ENCODE data around the gene RHO. TPM values are rescaled to one million over a fixed set of nuclear protein-coding genes. Genes with fewer than 3 reads are reported as not detected.

Gene RHO
- total RNA-seq, 1 experiment from 2014 or later: not detected

DNA sequence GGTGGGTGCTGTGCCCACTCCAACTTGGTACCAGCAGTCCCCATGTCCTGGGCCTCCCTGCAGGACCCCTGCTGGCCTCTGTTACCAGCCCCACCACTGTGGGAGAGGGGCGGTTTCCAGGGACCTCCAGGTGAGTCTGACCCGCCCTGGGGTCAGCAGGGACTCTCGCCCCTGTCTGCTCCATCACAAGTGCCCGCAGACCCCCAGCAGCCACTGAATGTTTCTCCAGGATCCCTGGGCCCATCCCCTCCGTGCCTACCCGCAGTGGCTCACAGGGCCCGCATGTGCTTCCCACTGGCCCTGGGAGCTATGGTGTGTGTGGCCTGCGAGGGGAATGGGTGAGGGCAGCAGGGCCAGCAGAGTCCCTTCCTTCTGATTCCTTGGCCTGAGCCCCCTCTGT, 9.9 kb upstream of the RHO start (continued):
- TF ChIP-seq, protein P1, sequence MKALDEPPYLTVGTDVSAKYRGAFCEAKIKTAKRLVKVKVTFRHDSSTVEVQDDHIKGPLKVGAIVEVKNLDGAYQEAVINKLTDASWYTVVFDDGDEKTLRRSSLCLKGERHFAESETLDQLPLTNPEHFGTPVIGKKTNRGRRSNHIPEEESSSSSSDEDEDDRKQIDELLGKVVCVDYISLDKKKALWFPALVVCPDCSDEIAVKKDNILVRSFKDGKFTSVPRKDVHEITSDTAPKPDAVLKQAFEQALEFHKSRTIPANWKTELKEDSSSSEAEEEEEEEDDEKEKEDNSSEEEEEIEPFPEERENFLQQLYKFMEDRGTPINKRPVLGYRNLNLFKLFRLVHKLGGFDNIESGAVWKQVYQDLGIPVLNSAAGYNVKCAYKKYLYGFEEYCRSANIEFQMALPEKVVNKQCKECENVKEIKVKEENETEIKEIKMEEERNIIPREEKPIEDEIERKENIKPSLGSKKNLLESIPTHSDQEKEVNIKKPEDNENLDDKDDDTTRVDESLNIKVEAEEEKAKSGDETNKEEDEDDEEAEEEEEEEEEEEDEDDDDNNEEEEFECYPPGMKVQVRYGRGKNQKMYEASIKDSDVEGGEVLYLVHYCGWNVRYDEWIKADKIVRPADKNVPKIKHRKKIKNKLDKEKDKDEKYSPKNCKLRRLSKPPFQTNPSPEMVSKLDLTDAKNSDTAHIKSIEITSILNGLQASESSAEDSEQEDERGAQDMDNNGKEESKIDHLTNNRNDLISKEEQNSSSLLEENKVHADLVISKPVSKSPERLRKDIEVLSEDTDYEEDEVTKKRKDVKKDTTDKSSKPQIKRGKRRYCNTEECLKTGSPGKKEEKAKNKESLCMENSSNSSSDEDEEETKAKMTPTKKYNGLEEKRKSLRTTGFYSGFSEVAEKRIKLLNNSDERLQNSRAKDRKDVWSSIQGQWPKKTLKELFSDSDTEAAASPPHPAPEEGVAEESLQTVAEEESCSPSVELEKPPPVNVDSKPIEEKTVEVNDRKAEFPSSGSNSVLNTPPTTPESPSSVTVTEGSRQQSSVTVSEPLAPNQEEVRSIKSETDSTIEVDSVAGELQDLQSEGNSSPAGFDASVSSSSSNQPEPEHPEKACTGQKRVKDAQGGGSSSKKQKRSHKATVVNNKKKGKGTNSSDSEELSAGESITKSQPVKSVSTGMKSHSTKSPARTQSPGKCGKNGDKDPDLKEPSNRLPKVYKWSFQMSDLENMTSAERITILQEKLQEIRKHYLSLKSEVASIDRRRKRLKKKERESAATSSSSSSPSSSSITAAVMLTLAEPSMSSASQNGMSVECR (CRISPR knock-in tag; IDR thresholded peaks at IDR 0.05; ENCODE audit: borderline replicate concordance): no peak
- TF ChIP-seq, protein P2, sequence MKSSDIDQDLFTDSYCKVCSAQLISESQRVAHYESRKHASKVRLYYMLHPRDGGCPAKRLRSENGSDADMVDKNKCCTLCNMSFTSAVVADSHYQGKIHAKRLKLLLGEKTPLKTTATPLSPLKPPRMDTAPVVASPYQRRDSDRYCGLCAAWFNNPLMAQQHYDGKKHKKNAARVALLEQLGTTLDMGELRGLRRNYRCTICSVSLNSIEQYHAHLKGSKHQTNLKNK (CRISPR knock-in tag; IDR thresholded peaks at IDR 0.05): no peak

DNA sequence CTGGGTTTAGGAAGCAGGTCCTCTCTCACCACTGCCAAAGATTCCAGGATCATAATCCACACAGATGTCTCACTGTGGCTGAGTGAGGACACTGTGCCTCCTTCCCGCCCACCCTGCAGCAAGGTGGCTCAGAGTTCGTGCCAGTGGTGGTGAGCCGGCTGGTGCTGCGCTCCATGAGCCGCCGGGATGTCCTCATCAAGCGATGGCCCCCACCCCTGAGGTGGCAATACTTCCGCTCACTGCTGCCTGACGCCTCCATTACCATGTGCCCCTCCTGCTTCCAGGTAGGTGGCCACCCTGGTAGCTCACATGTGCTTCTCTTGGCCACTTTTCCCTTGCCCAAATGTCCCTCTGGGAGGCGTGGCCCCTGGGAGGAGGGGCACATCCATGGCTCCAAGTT, 9.0 kb upstream of the RHO start:
- CTCF ChIA-PET: interaction anchor here (0.6 kb wide), 1 partner anchor 11 kb away, joined by 3 read pairs; no protein-coding TSS in a partner anchor
- no peak overlapping the region for H3K4me3 Mint-ChIP-seq
- no peak for TF ChIP-seq MXD4 (CRISPR knock-in tag; IDR thresholded peaks at IDR 0.05; ENCODE audit: borderline replicate concordance)
- TF ChIP-seq SP1 (CRISPR knock-in tag; conservative IDR thresholded peaks at IDR 0.05): no peak
- TF ChIP-seq, protein P3, sequence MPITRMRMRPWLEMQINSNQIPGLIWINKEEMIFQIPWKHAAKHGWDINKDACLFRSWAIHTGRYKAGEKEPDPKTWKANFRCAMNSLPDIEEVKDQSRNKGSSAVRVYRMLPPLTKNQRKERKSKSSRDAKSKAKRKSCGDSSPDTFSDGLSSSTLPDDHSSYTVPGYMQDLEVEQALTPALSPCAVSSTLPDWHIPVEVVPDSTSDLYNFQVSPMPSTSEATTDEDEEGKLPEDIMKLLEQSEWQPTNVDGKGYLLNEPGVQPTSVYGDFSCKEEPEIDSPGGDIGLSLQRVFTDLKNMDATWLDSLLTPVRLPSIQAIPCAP (CRISPR knock-in tag; IDR thresholded peaks at IDR 0.05): no peak
- TF ChIP-seq, protein P4, sequence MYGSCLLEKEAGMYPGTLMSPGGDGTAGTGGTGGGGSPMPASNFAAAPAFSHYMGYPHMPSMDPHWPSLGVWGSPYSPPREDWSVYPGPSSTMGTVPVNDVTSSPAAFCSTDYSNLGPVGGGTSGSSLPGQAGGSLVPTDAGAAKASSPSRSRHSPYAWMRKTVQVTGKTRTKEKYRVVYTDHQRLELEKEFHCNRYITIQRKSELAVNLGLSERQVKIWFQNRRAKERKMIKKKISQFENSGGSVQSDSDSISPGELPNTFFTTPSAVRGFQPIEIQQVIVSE (CRISPR knock-in tag; IDR thresholded peaks at IDR 0.05; ENCODE audit: borderline replicate concordance): no peak
- TF ChIP-seq, protein P5, sequence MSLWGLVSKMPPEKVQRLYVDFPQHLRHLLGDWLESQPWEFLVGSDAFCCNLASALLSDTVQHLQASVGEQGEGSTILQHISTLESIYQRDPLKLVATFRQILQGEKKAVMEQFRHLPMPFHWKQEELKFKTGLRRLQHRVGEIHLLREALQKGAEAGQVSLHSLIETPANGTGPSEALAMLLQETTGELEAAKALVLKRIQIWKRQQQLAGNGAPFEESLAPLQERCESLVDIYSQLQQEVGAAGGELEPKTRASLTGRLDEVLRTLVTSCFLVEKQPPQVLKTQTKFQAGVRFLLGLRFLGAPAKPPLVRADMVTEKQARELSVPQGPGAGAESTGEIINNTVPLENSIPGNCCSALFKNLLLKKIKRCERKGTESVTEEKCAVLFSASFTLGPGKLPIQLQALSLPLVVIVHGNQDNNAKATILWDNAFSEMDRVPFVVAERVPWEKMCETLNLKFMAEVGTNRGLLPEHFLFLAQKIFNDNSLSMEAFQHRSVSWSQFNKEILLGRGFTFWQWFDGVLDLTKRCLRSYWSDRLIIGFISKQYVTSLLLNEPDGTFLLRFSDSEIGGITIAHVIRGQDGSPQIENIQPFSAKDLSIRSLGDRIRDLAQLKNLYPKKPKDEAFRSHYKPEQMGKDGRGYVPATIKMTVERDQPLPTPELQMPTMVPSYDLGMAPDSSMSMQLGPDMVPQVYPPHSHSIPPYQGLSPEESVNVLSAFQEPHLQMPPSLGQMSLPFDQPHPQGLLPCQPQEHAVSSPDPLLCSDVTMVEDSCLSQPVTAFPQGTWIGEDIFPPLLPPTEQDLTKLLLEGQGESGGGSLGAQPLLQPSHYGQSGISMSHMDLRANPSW (CRISPR knock-in tag; conservative IDR thresholded peaks at IDR 0.05; ENCODE audit: low read depth): no peak
- TF ChIP-seq ZNF317 (CRISPR knock-in tag; IDR thresholded peaks at IDR 0.05; ENCODE audit: borderline replicate concordance, low read depth): no peak
- no peak for TF ChIP-seq SOX15 (CRISPR knock-in tag; IDR thresholded peaks at IDR 0.05)
- TF ChIP-seq, protein P6, sequence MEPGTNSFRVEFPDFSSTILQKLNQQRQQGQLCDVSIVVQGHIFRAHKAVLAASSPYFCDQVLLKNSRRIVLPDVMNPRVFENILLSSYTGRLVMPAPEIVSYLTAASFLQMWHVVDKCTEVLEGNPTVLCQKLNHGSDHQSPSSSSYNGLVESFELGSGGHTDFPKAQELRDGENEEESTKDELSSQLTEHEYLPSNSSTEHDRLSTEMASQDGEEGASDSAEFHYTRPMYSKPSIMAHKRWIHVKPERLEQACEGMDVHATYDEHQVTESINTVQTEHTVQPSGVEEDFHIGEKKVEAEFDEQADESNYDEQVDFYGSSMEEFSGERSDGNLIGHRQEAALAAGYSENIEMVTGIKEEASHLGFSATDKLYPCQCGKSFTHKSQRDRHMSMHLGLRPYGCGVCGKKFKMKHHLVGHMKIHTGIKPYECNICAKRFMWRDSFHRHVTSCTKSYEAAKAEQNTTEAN (CRISPR knock-in tag; IDR thresholded peaks at IDR 0.05): no peak
- TF ChIP-seq, protein P7, sequence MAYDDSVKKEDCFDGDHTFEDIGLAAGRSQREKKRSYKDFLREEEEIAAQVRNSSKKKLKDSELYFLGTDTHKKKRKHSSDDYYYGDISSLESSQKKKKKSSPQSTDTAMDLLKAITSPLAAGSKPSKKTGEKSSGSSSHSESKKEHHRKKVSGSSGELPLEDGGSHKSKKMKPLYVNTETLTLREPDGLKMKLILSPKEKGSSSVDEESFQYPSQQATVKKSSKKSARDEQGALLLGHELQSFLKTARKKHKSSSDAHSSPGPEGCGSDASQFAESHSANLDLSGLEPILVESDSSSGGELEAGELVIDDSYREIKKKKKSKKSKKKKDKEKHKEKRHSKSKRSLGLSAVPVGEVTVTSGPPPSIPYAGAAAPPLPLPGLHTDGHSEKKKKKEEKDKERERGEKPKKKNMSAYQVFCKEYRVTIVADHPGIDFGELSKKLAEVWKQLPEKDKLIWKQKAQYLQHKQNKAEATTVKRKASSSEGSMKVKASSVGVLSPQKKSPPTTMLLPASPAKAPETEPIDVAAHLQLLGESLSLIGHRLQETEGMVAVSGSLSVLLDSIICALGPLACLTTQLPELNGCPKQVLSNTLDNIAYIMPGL (CRISPR knock-in tag; IDR thresholded peaks at IDR 0.05): no peak
- TF ChIP-seq ZNF219 (CRISPR knock-in tag; IDR thresholded peaks at IDR 0.05; ENCODE audit: borderline replicate concordance): no peak
- TF ChIP-seq ZNF232 (CRISPR knock-in tag; IDR thresholded peaks at IDR 0.05): no peak
- TF ChIP-seq, protein P8, sequence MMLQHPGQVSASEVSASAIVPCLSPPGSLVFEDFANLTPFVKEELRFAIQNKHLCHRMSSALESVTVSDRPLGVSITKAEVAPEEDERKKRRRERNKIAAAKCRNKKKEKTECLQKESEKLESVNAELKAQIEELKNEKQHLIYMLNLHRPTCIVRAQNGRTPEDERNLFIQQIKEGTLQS (CRISPR knock-in tag; conservative IDR thresholded peaks at IDR 0.05): no peak
- TF ChIP-seq ZNF263 (CRISPR knock-in tag; IDR thresholded peaks at IDR 0.05; ENCODE audit: low read depth): no peak
- TF ChIP-seq, protein P9, sequence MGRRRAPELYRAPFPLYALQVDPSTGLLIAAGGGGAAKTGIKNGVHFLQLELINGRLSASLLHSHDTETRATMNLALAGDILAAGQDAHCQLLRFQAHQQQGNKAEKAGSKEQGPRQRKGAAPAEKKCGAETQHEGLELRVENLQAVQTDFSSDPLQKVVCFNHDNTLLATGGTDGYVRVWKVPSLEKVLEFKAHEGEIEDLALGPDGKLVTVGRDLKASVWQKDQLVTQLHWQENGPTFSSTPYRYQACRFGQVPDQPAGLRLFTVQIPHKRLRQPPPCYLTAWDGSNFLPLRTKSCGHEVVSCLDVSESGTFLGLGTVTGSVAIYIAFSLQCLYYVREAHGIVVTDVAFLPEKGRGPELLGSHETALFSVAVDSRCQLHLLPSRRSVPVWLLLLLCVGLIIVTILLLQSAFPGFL (CRISPR knock-in tag; IDR thresholded peaks at IDR 0.05; ENCODE audit: borderline replicate concordance): no peak
- TF ChIP-seq, protein P10, sequence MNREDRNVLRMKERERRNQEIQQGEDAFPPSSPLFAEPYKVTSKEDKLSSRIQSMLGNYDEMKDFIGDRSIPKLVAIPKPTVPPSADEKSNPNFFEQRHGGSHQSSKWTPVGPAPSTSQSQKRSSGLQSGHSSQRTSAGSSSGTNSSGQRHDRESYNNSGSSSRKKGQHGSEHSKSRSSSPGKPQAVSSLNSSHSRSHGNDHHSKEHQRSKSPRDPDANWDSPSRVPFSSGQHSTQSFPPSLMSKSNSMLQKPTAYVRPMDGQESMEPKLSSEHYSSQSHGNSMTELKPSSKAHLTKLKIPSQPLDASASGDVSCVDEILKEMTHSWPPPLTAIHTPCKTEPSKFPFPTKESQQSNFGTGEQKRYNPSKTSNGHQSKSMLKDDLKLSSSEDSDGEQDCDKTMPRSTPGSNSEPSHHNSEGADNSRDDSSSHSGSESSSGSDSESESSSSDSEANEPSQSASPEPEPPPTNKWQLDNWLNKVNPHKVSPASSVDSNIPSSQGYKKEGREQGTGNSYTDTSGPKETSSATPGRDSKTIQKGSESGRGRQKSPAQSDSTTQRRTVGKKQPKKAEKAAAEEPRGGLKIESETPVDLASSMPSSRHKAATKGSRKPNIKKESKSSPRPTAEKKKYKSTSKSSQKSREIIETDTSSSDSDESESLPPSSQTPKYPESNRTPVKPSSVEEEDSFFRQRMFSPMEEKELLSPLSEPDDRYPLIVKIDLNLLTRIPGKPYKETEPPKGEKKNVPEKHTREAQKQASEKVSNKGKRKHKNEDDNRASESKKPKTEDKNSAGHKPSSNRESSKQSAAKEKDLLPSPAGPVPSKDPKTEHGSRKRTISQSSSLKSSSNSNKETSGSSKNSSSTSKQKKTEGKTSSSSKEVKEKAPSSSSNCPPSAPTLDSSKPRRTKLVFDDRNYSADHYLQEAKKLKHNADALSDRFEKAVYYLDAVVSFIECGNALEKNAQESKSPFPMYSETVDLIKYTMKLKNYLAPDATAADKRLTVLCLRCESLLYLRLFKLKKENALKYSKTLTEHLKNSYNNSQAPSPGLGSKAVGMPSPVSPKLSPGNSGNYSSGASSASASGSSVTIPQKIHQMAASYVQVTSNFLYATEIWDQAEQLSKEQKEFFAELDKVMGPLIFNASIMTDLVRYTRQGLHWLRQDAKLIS (CRISPR knock-in tag; IDR thresholded peaks at IDR 0.05; ENCODE audit: borderline replicate concordance): no peak

More for the DNA sequence above, 9.0 kb upstream of the RHO start:
- Mint-ChIP-seq H3K36me3 (no peaks in the 10 kb centered on the region; the same call in 1 of the 2 replicates), H3K4me1 (0 out of 2 replicates have a peak, but pooled peaks cover 2% of the 10 kb centered on the region), H3K27ac (no peak overlapping the region), H3K9me3 (no peaks in the 10 kb centered on the region), H3K27me3 (ENCODE audit: low read depth) (no peaks in the 10 kb centered on the region)
- POLR2A ChIA-PET: no interaction called here
- DNase-seq (ENCODE audit: low spot score) (no peak), ATAC-seq (no peak)

All from WTC11 (cell line).